Suprapubic skin (tissue), 4 donors: Measurements from ENCODE around the gene PIP4K2B.

Source experiments
- CTCF ChIP-seq, 2 donors: fragments of 200-600 bp in 1 of 2; fragments of 450-650 bp in 1 of 2; sonication (generic) in 1 of 2; IDR thresholded peaks; one replicate each; pipeline ENCODE4 v1.5.1; 2016 to 2019; ENCODE audit warnings: antibody characterized with exemption in 2 of 2, mild to moderate bottlenecking in 1 of 2, moderate library complexity in 1 of 2
- POLR2A ChIP-seq, 2 donors: fragments of 450-650 bp; IDR thresholded peaks; one replicate each; pipeline ENCODE4 v1.6.1; 2017; ENCODE audit warnings: antibody characterized with exemption in 2 of 2, mild to moderate bottlenecking in 2 of 2, moderate library complexity in 2 of 2
- POLR2AphosphoS5 ChIP-seq, 3 donors: sonication (generic); formaldehyde crosslinking; IDR thresholded peaks; one replicate each; pipeline ENCODE4 v1.6.1; 2017; ENCODE audit warnings: antibody characterized with exemption in 3 of 3

- TF ChIP-seq CTCF (IDR thresholded peaks at IDR 0.05) = no peak
- TF ChIP-seq POLR2A (IDR thresholded peaks at IDR 0.05) = no peak
- TF ChIP-seq POLR2AphosphoS5 (IDR thresholded peaks at IDR 0.05) = no peak
Observed at GRCh38 chr17:38732376-38733281, 66.7 kb downstream of the PIP4K2B start.
